K562 (cell line): Measurements from ENCODE around the gene MICAL2. TPM values are rescaled to one million over a fixed set of nuclear protein-coding genes. Genes with fewer than 3 reads are reported as not detected.
A peak's percentile ranks its signal among the peaks of the same experiment; 100 is the strongest.

Experiments used
- CBFA2T3 ChIP-seq: fragments of 450-650 bp; IDR thresholded peaks from 2 replicates; pipeline ENCODE4 v1.6.1; 2017
- EP300 ChIP-seq: IDR thresholded peaks from 2 replicates; pipeline ENCODE4 v1.6.1; 2012; ENCODE audit warnings: low read length, improper control_type of control experiment
- KDM5B ChIP-seq: fragments of 200-600 bp; sonication (generic); IDR thresholded peaks from 2 replicates; pipeline ENCODE4 v1.6.1; 2012; ENCODE audit warnings: low read depth, mild to moderate bottlenecking, moderate library complexity, low read length, control low read depth, inconsistent platforms; ENCODE audit not compliant: insufficient replicate concordance
- NFE2 ChIP-seq: IDR thresholded peaks from 2 replicates; pipeline ENCODE4 v1.6.1; 2014; ENCODE audit warnings: antibody characterized with exemption, low read depth
- NR2C1 ChIP-seq, 2 experiments: fragments of 450-650 bp; IDR thresholded peaks; 2 replicates each; pipeline ENCODE4 v1.6.1; 2017; ENCODE audit warnings: mild to moderate bottlenecking in 2 of 2, antibody characterized with exemption in 1 of 2, inconsistent platforms in 1 of 2, missing compliant biosample characterization in 1 of 2, missing genetic modification characterization in 1 of 2
- PRPF4 ChIP-seq: fragments of 200-400 bp; formaldehyde crosslinking; IDR thresholded peaks from one replicate; pipeline ENCODE4 v1.6.1; 2017; ENCODE audit warnings: low read length, low read depth, mild to moderate bottlenecking; ENCODE audit not compliant: insufficient read depth, poor library complexity, severe bottlenecking
- ZSCAN29 ChIP-seq: fragments of 450-650 bp; IDR thresholded peaks from 2 replicates; pipeline ENCODE4 v1.6.1; 2017
- polyA plus RNA-seq, 8 experiments: library from polyadenylated mRNA; depleted of rRNA in 4 of 8; stranded (reverse) in 5 of 8; unstranded in 3 of 8; fragments of >200 nt; fragmentation: Nextera tagmentation in 2 of 8; fragmentation: Illumina TruSeq in 1 of 8; extraction: Ambion mirVana in 2 of 8; extraction: Trizol in 1 of 8; gene quantifications; 2 replicates each; pipeline versions ENCODE4 v1.2.1 to v1.2.3, GENCODE V29; 2011 to 2014; ENCODE audit warnings: inconsistent platforms in 1 of 8, missing spikeins in 1 of 8
- total RNA-seq, 7 experiments: library from RNA; depleted of rRNA in 6 of 7; stranded (reverse); fragments of >200 nt in 6 of 7; fragmentation: Illumina TruSeq in 2 of 7; extraction: Trizol in 2 of 7; gene quantifications; 2 replicates each; pipeline versions ENCODE4 v1.2.1 to v1.2.3, GENCODE V29; 2011 to 2021; ENCODE audit warnings: low replicate concordance in 1 of 7
- TF ChIP-seq, protein P1 (sequence below), 2 experiments: fragments of 450-650 bp; formaldehyde crosslinking in 1 of 2; IDR thresholded peaks; 2 replicates each; pipeline versions ENCODE4 v1.4.0 to v1.6.1; 2014 to 2020; ENCODE audit warnings: mild to moderate bottlenecking in 2 of 2, borderline replicate concordance in 1 of 2, low read depth in 1 of 2
- TF ChIP-seq, protein P2 (sequence below): fragments of 450-650 bp; formaldehyde crosslinking; IDR thresholded peaks from 2 replicates; pipeline ENCODE4 v1.4.0; 2022; ENCODE audit warnings: missing genetic modification characterization
- TF ChIP-seq, protein P3 (sequence below), 3 experiments: IDR thresholded peaks in 2 of 3; conservative IDR thresholded peaks in 1 of 3; 2 replicates each; pipeline ENCODE4 v1.5.1; 2011 to 2012; ENCODE audit warnings: low read length in 3 of 3, mild to moderate bottlenecking in 3 of 3, control low read depth in 2 of 3, improper control_type of control experiment in 1 of 3, inconsistent platforms in 1 of 3, low read depth in 1 of 3, mixed read lengths in 1 of 3, moderate library complexity in 1 of 3; ENCODE audit not compliant: insufficient read depth in 2 of 3
- TF ChIP-seq, protein P4 (sequence below): IDR thresholded peaks from 3 replicates; pipeline ENCODE4 v1.6.1; 2011; ENCODE audit warnings: borderline replicate concordance, mild to moderate bottlenecking, moderate library complexity; ENCODE audit not compliant: insufficient read length; ENCODE audit errors: extremely low read depth

The MICAL2 gene
- total and polyA plus RNA-seq, 9 of the 15 experiments (the other 6 are each of a cell fraction or from before 2014, with no cell fraction given) = 4.7 to 64.2 (median 33.6) TPM

DNA sequence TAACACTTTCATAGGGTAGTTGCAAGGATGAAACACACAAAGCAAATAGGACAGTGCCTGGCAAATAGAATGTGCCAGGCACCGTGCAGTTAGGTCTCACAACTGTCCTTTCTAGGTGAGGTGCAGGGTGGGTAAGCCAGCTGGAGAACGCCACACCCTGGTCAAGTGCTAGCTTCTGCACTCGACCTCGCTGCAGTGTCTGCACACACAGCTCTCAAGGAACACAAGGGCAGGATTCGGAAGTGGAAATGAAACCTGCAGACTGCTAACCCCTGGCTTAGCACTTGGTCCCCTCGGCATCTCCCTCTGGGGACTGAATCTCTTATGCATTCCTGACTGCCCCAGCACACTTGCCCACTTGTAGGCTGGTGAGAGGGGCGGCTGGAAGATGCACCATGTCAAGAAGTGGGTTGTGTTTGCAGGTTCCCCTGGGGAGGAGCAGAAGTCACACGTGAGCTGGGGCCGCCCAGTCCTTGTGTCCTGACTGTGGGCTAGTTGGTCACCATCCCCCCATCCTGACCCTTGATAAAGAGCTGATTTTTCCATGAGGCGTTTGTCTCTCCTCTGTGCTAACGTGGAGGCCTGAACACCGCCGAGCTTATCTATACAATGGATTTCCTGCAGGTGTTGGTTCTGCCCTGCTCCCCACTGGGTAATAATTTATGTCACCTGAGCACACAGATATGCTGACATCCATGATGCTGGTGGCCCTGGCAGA is 89.0 kb downstream of the MICAL2 start (continued):
- TF ChIP-seq, protein P1, sequence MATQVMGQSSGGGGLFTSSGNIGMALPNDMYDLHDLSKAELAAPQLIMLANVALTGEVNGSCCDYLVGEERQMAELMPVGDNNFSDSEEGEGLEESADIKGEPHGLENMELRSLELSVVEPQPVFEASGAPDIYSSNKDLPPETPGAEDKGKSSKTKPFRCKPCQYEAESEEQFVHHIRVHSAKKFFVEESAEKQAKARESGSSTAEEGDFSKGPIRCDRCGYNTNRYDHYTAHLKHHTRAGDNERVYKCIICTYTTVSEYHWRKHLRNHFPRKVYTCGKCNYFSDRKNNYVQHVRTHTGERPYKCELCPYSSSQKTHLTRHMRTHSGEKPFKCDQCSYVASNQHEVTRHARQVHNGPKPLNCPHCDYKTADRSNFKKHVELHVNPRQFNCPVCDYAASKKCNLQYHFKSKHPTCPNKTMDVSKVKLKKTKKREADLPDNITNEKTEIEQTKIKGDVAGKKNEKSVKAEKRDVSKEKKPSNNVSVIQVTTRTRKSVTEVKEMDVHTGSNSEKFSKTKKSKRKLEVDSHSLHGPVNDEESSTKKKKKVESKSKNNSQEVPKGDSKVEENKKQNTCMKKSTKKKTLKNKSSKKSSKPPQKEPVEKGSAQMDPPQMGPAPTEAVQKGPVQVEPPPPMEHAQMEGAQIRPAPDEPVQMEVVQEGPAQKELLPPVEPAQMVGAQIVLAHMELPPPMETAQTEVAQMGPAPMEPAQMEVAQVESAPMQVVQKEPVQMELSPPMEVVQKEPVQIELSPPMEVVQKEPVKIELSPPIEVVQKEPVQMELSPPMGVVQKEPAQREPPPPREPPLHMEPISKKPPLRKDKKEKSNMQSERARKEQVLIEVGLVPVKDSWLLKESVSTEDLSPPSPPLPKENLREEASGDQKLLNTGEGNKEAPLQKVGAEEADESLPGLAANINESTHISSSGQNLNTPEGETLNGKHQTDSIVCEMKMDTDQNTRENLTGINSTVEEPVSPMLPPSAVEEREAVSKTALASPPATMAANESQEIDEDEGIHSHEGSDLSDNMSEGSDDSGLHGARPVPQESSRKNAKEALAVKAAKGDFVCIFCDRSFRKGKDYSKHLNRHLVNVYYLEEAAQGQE (IDR thresholded peaks at IDR 0.05; ENCODE audit: borderline replicate concordance) = peak; percentile 15; the same call in 1 of the 2 replicates
- TF ChIP-seq, protein P1 (CRISPR knock-in tag; IDR thresholded peaks at IDR 0.05; ENCODE audit: low read depth) = no peak
- TF ChIP-seq NFE2 (no peak), NR2C1 (IDR thresholded peaks at IDR 0.05) (no peak), NR2C1 (tag; IDR thresholded peaks at IDR 0.05) (0 out of 2 replicates have a peak, but pooled peaks have one; percentile 16), ZSCAN29 (no peak), PRPF4 (no peak), CBFA2T3 (peak; percentile 66), KDM5B (no peak), EP300 (peak; percentile 26; the same call in 1 of the 2 replicates)
- TF ChIP-seq, protein P2, sequence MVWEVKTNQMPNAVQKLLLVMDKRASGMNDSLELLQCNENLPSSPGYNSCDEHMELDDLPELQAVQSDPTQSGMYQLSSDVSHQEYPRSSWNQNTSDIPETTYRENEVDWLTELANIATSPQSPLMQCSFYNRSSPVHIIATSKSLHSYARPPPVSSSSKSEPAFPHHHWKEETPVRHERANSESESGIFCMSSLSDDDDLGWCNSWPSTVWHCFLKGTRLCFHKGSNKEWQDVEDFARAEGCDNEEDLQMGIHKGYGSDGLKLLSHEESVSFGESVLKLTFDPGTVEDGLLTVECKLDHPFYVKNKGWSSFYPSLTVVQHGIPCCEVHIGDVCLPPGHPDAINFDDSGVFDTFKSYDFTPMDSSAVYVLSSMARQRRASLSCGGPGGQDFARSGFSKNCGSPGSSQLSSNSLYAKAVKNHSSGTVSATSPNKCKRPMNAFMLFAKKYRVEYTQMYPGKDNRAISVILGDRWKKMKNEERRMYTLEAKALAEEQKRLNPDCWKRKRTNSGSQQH = no peak
- TF ChIP-seq, protein P3, sequence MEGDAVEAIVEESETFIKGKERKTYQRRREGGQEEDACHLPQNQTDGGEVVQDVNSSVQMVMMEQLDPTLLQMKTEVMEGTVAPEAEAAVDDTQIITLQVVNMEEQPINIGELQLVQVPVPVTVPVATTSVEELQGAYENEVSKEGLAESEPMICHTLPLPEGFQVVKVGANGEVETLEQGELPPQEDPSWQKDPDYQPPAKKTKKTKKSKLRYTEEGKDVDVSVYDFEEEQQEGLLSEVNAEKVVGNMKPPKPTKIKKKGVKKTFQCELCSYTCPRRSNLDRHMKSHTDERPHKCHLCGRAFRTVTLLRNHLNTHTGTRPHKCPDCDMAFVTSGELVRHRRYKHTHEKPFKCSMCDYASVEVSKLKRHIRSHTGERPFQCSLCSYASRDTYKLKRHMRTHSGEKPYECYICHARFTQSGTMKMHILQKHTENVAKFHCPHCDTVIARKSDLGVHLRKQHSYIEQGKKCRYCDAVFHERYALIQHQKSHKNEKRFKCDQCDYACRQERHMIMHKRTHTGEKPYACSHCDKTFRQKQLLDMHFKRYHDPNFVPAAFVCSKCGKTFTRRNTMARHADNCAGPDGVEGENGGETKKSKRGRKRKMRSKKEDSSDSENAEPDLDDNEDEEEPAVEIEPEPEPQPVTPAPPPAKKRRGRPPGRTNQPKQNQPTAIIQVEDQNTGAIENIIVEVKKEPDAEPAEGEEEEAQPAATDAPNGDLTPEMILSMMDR (IDR thresholded peaks at IDR 0.05 in 2 of 3, conservative IDR thresholded peaks at IDR 0.05 in 1 of 3; ENCODE audit: insufficient read depth in 2 of 3, low read depth in 1 of 3, low read length in 3 of 3) = peak in 1 of 3 experiments; percentile 10; a peak in 1 of 6 replicates
- TF ChIP-seq, protein P4, sequence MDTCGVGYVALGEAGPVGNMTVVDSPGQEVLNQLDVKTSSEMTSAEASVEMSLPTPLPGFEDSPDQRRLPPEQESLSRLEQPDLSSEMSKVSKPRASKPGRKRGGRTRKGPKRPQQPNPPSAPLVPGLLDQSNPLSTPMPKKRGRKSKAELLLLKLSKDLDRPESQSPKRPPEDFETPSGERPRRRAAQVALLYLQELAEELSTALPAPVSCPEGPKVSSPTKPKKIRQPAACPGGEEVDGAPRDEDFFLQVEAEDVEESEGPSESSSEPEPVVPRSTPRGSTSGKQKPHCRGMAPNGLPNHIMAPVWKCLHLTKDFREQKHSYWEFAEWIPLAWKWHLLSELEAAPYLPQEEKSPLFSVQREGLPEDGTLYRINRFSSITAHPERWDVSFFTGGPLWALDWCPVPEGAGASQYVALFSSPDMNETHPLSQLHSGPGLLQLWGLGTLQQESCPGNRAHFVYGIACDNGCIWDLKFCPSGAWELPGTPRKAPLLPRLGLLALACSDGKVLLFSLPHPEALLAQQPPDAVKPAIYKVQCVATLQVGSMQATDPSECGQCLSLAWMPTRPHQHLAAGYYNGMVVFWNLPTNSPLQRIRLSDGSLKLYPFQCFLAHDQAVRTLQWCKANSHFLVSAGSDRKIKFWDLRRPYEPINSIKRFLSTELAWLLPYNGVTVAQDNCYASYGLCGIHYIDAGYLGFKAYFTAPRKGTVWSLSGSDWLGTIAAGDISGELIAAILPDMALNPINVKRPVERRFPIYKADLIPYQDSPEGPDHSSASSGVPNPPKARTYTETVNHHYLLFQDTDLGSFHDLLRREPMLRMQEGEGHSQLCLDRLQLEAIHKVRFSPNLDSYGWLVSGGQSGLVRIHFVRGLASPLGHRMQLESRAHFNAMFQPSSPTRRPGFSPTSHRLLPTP = no peak
